Epithelial cell of proximal tubule (primary cell): ENCODE results near the gene FANCI. TPM values are rescaled to one million over a fixed set of nuclear protein-coding genes. Genes with fewer than 3 reads are reported as not detected.
"Not testable (repeated sequence)": the region's sequence is repeated elsewhere in the genome, so short reads cannot be mapped to it uniquely, and the experiment has no call there.

Experiments
- DNase-seq: peaks from one replicate; pipeline ENCODE4 v3.0.0-alpha.2; 2011; ENCODE audit warnings: low read depth
- H3K4me3 ChIP-seq: 2 replicates; pipeline ENCODE4 v1.5.1; 2011; ENCODE audit warnings: low read depth, mild to moderate bottlenecking, low read length
- CTCF ChIP-seq: conservative IDR thresholded peaks from 2 replicates; pipeline ENCODE4 v1.5.1; 2012; ENCODE audit warnings: low read depth, mild to moderate bottlenecking, low read length
- total RNA-seq: library from RNA; depleted of rRNA; stranded (reverse); fragments of >200 nt; gene quantifications from 2 replicates; pipeline ENCODE4 v1.2.3, GENCODE V29; 2015

FANCI gene
- total RNA-seq, 1 donor from 2014 or later = 49.4 TPM

GRCh38 chr15:89218531-89218930, 25.2 kb upstream of the FANCI start:
- TF ChIP-seq CTCF = no peak
- no peak overlapping the region for H3K4me3 ChIP-seq
- DNase-seq = no peak

- H3K4me3 ChIP-seq = no peak within 1 kb of the TSS
- DNase-seq = no peak
- no peak for TF ChIP-seq CTCF
These were observed 22.2 kb upstream of the FANCI start, which contains the start of gene RLBP1 for GRCh38 chr15:89221543-89221942. Gene RLBP1, minus strand, starts transcription at chr15:89221579. Its CDS starts 2,604 bp downstream, at chr15:89218975.

- no peak for DNase-seq
- no peak overlapping the region for H3K4me3 ChIP-seq
- no peak for TF ChIP-seq CTCF
These were observed 18.2 kb upstream of the FANCI start for GRCh38 chr15:89225588-89225987.

GRCh38 chr15:89226359-89227221, 17.2 kb upstream of the FANCI start:
- DNase-seq = no peak
- H3K4me3 ChIP-seq = no peak overlapping the region
- TF ChIP-seq CTCF = no peak

- H3K4me3 ChIP-seq = no peak overlapping the region
- no peak for TF ChIP-seq CTCF
- DNase-seq = no peak
These were observed 16.4 kb upstream of the FANCI start for GRCh38 chr15:89227425-89227824.

GRCh38 chr15:89230277-89230676, 13.5 kb upstream of the FANCI start:
- DNase-seq = no peak
- no peak overlapping the region for H3K4me3 ChIP-seq
- TF ChIP-seq CTCF = peak; percentile 25

- H3K4me3 ChIP-seq = no peak overlapping the region
- no peak for DNase-seq
- no peak for TF ChIP-seq CTCF
These were observed 11.9 kb upstream of the FANCI start for GRCh38 chr15:89231832-89232231.

GRCh38 chr15:89239883-89240810, 3.6 kb upstream of the FANCI start:
- H3K4me3 ChIP-seq, DNase-seq: not testable (repeated sequence)
